NCI-H446 (cell line): ENCODE measurements around the gene ACER2.
"Not testable (repeated sequence)": the region's sequence is repeated elsewhere in the genome, so short reads cannot be mapped to it uniquely, and the experiment has no call there.

Source experiments
- DNase-seq, 2 experiments: peaks; one replicate each; lab custom pipeline; 2025; lab: John Stamatoyannopoulos, UW

The ACER2 gene

GRCh38 chr9:19409401-19410194 is 789 bp downstream of the ACER2 start:
- peak in 1 of 2 experiments; percentile 42 for DNase-seq

GRCh38 chr9:19410195-19410503 is 1.3 kb downstream of the ACER2 start:
- no peak for DNase-seq

GRCh38 chr9:19410594-19410993 is 1.8 kb downstream of the ACER2 start:
- no peak for DNase-seq

GRCh38 chr9:19411316-19411715 is 2.5 kb downstream of the ACER2 start:
- no peak for DNase-seq

- DNase-seq, result not testable (repeated sequence)
Observed at GRCh38 chr9:19413456-19413855, 4.6 kb downstream of the ACER2 start.

GRCh38 chr9:19416143-19416542 is 7.3 kb downstream of the ACER2 start:
- DNase-seq, result no peak

GRCh38 chr9:19420877-19421276 is 12.1 kb downstream of the ACER2 start:
- DNase-seq, result no peak

GRCh38 chr9:19423163-19423562 is 14.4 kb downstream of the ACER2 start:
- no peak for DNase-seq

GRCh38 chr9:19424176-19424779 is 15.5 kb downstream of the ACER2 start:
- DNase-seq, result no peak

GRCh38 chr9:19429595-19429994 is 20.8 kb downstream of the ACER2 start:
- DNase-seq, result no peak

- DNase-seq, result no peak
Observed at GRCh38 chr9:19430201-19430760, 21.5 kb downstream of the ACER2 start.

GRCh38 chr9:19431361-19432171 is 22.8 kb downstream of the ACER2 start:
- DNase-seq, result no peak

GRCh38 chr9:19432473-19432872 is 23.7 kb downstream of the ACER2 start:
- DNase-seq, result no peak

- DNase-seq, result not testable (repeated sequence)
Observed at GRCh38 chr9:19433729-19434128, 24.9 kb downstream of the ACER2 start.

GRCh38 chr9:19440376-19440775 is 31.6 kb downstream of the ACER2 start:
- no peak for DNase-seq

GRCh38 chr9:19440823-19441580 is 32.2 kb downstream of the ACER2 start:
- no peak for DNase-seq

GRCh38 chr9:19441730-19442129 is 32.9 kb downstream of the ACER2 start:
- no peak for DNase-seq

GRCh38 chr9:19442240-19442639 is 33.4 kb downstream of the ACER2 start:
- DNase-seq, result no peak

- DNase-seq, result no peak
Observed at GRCh38 chr9:19445452-19445851, 36.6 kb downstream of the ACER2 start.

GRCh38 chr9:19446361-19446861 is 37.6 kb downstream of the ACER2 start:
- DNase-seq, result no peak

GRCh38 chr9:19451240-19452087 is 42.7 kb downstream of the ACER2 start:
- no peak for DNase-seq
